ENCODE measurements around the gene RANBP9. TPM values are rescaled to one million over a fixed set of nuclear protein-coding genes. Genes with fewer than 3 reads are reported as not detected.

Gene RANBP9
- total and polyA plus RNA-seq, 4 donors, result 5.8 to 25.2 (median 14.1) TPM

DNA sequence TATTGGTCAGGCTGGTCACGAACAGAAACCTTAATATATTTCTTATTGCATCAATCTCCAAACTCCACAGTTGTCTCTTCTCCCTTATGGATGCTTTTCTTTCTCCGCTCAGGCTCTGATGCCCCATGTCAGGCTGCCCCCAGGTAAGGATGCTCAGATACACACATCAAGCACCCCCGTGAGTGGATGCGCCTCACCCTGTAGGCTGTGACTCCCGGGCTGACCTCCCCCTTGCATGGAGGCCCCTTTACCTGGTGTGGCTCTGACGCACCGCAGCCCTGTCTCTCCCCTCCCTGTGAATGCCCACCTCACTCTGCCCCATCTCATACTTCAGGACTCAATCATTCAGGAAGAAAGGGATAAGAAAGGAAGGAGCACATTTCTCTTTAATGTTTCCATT is 19.1 kb upstream of the RANBP9 start:
- no peak overlapping the region for H3K9ac ChIP-seq (ENCODE audit: low read depth in 1 of 2, low read length in 2 of 2)
- H3K9me3 ChIP-seq (ENCODE audit: control insufficient read depth in 4 of 4, low read length in 3 of 4), result no peaks in the 10 kb centered on the region
- 90% methylated on average over 7 of the region's 7 CpGs for WGBS
- H3K4me1 ChIP-seq (ENCODE audit: control insufficient read depth in 4 of 4, insufficient read depth in 4 of 4, low read length in 3 of 4), result no peaks in the 10 kb centered on the region
- no peak for DNase-seq (ENCODE audit: low spot score)
- no peaks in the 10 kb centered on the region for H3K36me3 ChIP-seq (ENCODE audit: control insufficient read depth in 4 of 4, insufficient read depth in 3 of 4, low read depth in 1 of 4, low read length in 3 of 4)
- H3K27ac ChIP-seq (ENCODE audit: low read depth in 1 of 2, low read length in 2 of 2), result no peak overlapping the region
- TF ChIP-seq NR2F2 (IDR thresholded peaks at IDR 0.05) (no peak), JUND (IDR thresholded peaks at IDR 0.05) (no peak), GABPA (IDR thresholded peaks at IDR 0.05 in 1 of 2, conservative IDR thresholded peaks at IDR 0.05 in 1 of 2) (no peak), RAD21 (IDR thresholded peaks at IDR 0.05) (no peak), RXRA (IDR thresholded peaks at IDR 0.05) (no peak), EGR1 (IDR thresholded peaks at IDR 0.05; ENCODE audit: low read depth in 2 of 2) (no peak), TAF1 (conservative IDR thresholded peaks at IDR 0.05) (no peak)
- TF ChIP-seq, protein P1, sequence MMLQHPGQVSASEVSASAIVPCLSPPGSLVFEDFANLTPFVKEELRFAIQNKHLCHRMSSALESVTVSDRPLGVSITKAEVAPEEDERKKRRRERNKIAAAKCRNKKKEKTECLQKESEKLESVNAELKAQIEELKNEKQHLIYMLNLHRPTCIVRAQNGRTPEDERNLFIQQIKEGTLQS (IDR thresholded peaks at IDR 0.05), result no peak
- TF ChIP-seq, protein P2, sequence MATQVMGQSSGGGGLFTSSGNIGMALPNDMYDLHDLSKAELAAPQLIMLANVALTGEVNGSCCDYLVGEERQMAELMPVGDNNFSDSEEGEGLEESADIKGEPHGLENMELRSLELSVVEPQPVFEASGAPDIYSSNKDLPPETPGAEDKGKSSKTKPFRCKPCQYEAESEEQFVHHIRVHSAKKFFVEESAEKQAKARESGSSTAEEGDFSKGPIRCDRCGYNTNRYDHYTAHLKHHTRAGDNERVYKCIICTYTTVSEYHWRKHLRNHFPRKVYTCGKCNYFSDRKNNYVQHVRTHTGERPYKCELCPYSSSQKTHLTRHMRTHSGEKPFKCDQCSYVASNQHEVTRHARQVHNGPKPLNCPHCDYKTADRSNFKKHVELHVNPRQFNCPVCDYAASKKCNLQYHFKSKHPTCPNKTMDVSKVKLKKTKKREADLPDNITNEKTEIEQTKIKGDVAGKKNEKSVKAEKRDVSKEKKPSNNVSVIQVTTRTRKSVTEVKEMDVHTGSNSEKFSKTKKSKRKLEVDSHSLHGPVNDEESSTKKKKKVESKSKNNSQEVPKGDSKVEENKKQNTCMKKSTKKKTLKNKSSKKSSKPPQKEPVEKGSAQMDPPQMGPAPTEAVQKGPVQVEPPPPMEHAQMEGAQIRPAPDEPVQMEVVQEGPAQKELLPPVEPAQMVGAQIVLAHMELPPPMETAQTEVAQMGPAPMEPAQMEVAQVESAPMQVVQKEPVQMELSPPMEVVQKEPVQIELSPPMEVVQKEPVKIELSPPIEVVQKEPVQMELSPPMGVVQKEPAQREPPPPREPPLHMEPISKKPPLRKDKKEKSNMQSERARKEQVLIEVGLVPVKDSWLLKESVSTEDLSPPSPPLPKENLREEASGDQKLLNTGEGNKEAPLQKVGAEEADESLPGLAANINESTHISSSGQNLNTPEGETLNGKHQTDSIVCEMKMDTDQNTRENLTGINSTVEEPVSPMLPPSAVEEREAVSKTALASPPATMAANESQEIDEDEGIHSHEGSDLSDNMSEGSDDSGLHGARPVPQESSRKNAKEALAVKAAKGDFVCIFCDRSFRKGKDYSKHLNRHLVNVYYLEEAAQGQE (IDR thresholded peaks at IDR 0.05), result no peak
- TF ChIP-seq, protein P3, sequence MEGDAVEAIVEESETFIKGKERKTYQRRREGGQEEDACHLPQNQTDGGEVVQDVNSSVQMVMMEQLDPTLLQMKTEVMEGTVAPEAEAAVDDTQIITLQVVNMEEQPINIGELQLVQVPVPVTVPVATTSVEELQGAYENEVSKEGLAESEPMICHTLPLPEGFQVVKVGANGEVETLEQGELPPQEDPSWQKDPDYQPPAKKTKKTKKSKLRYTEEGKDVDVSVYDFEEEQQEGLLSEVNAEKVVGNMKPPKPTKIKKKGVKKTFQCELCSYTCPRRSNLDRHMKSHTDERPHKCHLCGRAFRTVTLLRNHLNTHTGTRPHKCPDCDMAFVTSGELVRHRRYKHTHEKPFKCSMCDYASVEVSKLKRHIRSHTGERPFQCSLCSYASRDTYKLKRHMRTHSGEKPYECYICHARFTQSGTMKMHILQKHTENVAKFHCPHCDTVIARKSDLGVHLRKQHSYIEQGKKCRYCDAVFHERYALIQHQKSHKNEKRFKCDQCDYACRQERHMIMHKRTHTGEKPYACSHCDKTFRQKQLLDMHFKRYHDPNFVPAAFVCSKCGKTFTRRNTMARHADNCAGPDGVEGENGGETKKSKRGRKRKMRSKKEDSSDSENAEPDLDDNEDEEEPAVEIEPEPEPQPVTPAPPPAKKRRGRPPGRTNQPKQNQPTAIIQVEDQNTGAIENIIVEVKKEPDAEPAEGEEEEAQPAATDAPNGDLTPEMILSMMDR (IDR thresholded peaks at IDR 0.05; ENCODE audit: low read depth, low read length, missing input control), result no peak
- TF ChIP-seq, protein P4, sequence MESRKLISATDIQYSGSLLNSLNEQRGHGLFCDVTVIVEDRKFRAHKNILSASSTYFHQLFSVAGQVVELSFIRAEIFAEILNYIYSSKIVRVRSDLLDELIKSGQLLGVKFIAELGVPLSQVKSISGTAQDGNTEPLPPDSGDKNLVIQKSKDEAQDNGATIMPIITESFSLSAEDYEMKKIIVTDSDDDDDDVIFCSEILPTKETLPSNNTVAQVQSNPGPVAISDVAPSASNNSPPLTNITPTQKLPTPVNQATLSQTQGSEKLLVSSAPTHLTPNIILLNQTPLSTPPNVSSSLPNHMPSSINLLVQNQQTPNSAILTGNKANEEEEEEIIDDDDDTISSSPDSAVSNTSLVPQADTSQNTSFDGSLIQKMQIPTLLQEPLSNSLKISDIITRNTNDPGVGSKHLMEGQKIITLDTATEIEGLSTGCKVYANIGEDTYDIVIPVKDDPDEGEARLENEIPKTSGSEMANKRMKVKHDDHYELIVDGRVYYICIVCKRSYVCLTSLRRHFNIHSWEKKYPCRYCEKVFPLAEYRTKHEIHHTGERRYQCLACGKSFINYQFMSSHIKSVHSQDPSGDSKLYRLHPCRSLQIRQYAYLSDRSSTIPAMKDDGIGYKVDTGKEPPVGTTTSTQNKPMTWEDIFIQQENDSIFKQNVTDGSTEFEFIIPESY (IDR thresholded peaks at IDR 0.05), result no peak
- no peak overlapping the region for H3K4me3 ChIP-seq (ENCODE audit: low read depth in 1 of 3, low read length in 3 of 3)
- no peaks in the 10 kb centered on the region for H3K27me3 ChIP-seq (ENCODE audit: control insufficient read depth in 4 of 4, insufficient read depth in 4 of 4, low read length in 3 of 4)

DNA sequence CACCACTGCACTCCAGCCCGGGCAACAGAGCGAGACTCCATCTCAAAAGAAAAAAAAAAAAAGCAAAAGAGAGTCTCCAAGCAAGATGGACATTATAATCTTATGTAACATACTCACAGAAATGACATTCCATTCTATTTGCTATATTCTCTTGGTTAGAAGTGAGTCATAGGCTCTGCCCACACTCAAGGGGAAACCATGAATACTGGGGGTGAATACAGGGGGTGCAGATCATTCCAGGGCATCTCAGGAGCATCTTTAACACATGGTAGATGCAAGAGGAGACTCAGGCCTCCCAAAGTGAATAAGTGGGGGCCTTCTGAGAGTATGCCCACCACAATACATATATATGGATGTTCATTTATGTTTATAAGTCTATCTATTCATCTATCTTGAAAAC is 18.3 kb upstream of the RANBP9 start:
- no peaks in the 10 kb centered on the region for H3K27me3 ChIP-seq (ENCODE audit: control insufficient read depth in 4 of 4, insufficient read depth in 4 of 4, low read length in 3 of 4)
- 100% methylated on average over 2 of the region's 2 CpGs for WGBS
- no peak overlapping the region for H3K4me3 ChIP-seq (ENCODE audit: low read depth in 1 of 3, low read length in 3 of 3)
- no peak for DNase-seq (ENCODE audit: low spot score)
- no peak overlapping the region for H3K27ac ChIP-seq (ENCODE audit: low read depth in 1 of 2, low read length in 2 of 2)
- no peaks in the 10 kb centered on the region for H3K4me1 ChIP-seq (ENCODE audit: control insufficient read depth in 4 of 4, insufficient read depth in 4 of 4, low read length in 3 of 4)
- H3K9me3 ChIP-seq (ENCODE audit: control insufficient read depth in 4 of 4, low read length in 3 of 4), result no peaks in the 10 kb centered on the region
- H3K36me3 ChIP-seq (ENCODE audit: control insufficient read depth in 4 of 4, insufficient read depth in 3 of 4, low read depth in 1 of 4, low read length in 3 of 4), result no peaks in the 10 kb centered on the region
- no peak overlapping the region for H3K9ac ChIP-seq (ENCODE audit: low read depth in 1 of 2, low read length in 2 of 2)
- no peak for TF ChIP-seq RXRA (IDR thresholded peaks at IDR 0.05)
- no peak for TF ChIP-seq HNF4G (IDR thresholded peaks at IDR 0.05)

Data from liver (tissue), 9 donors.